ENCODE data around the gene ISYNA1.
"Not testable (repeated sequence)": the region's sequence is repeated elsewhere in the genome, so short reads cannot be mapped to it uniquely, and the experiment has no call there.

The ISYNA1 gene

GRCh38 chr19:18418483-18419194, 19.3 kb downstream of the ISYNA1 start:
- DNase-seq: peak in 1 of 2 donors; percentile 54

GRCh38 chr19:18418029-18418482, 19.9 kb downstream of the ISYNA1 start:
- no peak for DNase-seq

- peak; percentile 40 to 70 for DNase-seq
Observed at GRCh38 chr19:18417250-18418028, 20.5 kb downstream of the ISYNA1 start.

- DNase-seq: peak; percentile 86 to 91
Observed at GRCh38 chr19:18416778-18417249, 21.1 kb downstream of the ISYNA1 start.

- DNase-seq: no peak
Observed at GRCh38 chr19:18415178-18415867, 22.6 kb downstream of the ISYNA1 start.

GRCh38 chr19:18414504-18415177, 23.3 kb downstream of the ISYNA1 start:
- no peak for DNase-seq

GRCh38 chr19:18412610-18413239, 25.2 kb downstream of the ISYNA1 start:
- DNase-seq: no peak

- DNase-seq: peak in 1 of 2 donors; percentile 58
Observed at GRCh38 chr19:18408053-18408476, 29.9 kb downstream of the ISYNA1 start.

- DNase-seq: no peak
Observed at GRCh38 chr19:18406749-18407148, 31.2 kb downstream of the ISYNA1 start.

- not testable (repeated sequence) for DNase-seq
Observed at GRCh38 chr19:18405754-18406153, 32.2 kb downstream of the ISYNA1 start.

GRCh38 chr19:18402455-18403248, 35.3 kb downstream of the ISYNA1 start:
- not testable (repeated sequence) for DNase-seq

- peak in 1 of 2 donors; percentile 78 for DNase-seq
Observed at GRCh38 chr19:18401580-18402112, 36.3 kb downstream of the ISYNA1 start.

GRCh38 chr19:18399008-18399407, 38.9 kb downstream of the ISYNA1 start:
- no peak for DNase-seq

GRCh38 chr19:18397242-18398202, 40.4 kb downstream of the ISYNA1 start, which contains the start of gene LRRC25:
TSS of gene LRRC25 (minus strand) at chr19:18397622. CDS start at chr19:18396963, 659 bp downstream.
- peak in 1 of 2 donors; percentile 83 for DNase-seq

- no peak for DNase-seq
Observed at GRCh38 chr19:18396471-18397241, 41.3 kb downstream of the ISYNA1 start.

- DNase-seq: peak in 1 of 2 donors; percentile 42
Observed at GRCh38 chr19:18393836-18394235, 44.1 kb downstream of the ISYNA1 start.

GRCh38 chr19:18392926-18393325, 45.0 kb downstream of the ISYNA1 start:
- no peak for DNase-seq

- DNase-seq: peak in 1 of 2 donors; percentile 76
Observed at GRCh38 chr19:18392417-18392816, 45.5 kb downstream of the ISYNA1 start.
